Effector CD8-positive, alpha-beta T cell (primary cell): ENCODE results near the gene RBM42.
"Not testable (repeated sequence)": the region's sequence is repeated elsewhere in the genome, so short reads cannot be mapped to it uniquely, and the experiment has no call there.

Experiments
- DNase-seq: peaks from one replicate; lab custom pipeline; 2025; lab: John Stamatoyannopoulos, UW

The RBM42 gene

GRCh38 chr19:35654828-35655227 is 26.0 kb downstream of the RBM42 start:
- DNase-seq: not testable (repeated sequence)

- DNase-seq: no peak
These were observed 26.8 kb downstream of the RBM42 start for GRCh38 chr19:35655600-35655999.

- no peak for DNase-seq
These were observed 27.9 kb downstream of the RBM42 start for GRCh38 chr19:35656700-35657099.

GRCh38 chr19:35657904-35658700 is 29.3 kb downstream of the RBM42 start:
- DNase-seq: no peak

- no peak for DNase-seq
These were observed 33.1 kb downstream of the RBM42 start for GRCh38 chr19:35661995-35662340.

GRCh38 chr19:35663981-35664380 is 35.1 kb downstream of the RBM42 start:
- DNase-seq: no peak

GRCh38 chr19:35665157-35665556 is 36.3 kb downstream of the RBM42 start:
- DNase-seq: no peak

- no peak for DNase-seq
These were observed 36.8 kb downstream of the RBM42 start for GRCh38 chr19:35665604-35666003.

GRCh38 chr19:35666251-35666913 is 37.5 kb downstream of the RBM42 start, which contains the start of gene UPK1A:
Gene UPK1A (plus strand): TSS chr19:35666517. CDS start chr19:35666813, 296 bp downstream.
- no peak for DNase-seq

GRCh38 chr19:35669566-35669965 is 40.7 kb downstream of the RBM42 start:
- DNase-seq: no peak

GRCh38 chr19:35669974-35670373 is 41.1 kb downstream of the RBM42 start:
- DNase-seq: no peak

- DNase-seq: no peak
These were observed 41.9 kb downstream of the RBM42 start for GRCh38 chr19:35670686-35671085.

- no peak for DNase-seq
These were observed 43.0 kb downstream of the RBM42 start for GRCh38 chr19:35671818-35672217.

- no peak for DNase-seq
These were observed 44.4 kb downstream of the RBM42 start for GRCh38 chr19:35673121-35673804.

- DNase-seq: no peak
These were observed 46.8 kb downstream of the RBM42 start for GRCh38 chr19:35675589-35676140.
